Endothelial cell (in vitro differentiated cells): ENCODE measurements around the gene RPUSD2. TPM values are rescaled to one million over a fixed set of nuclear protein-coding genes. Genes with fewer than 3 reads are reported as not detected.

Experiments
- DNase-seq: peaks from one replicate; pipeline ENCODE4 v3.0.0; 2021; ENCODE audit warnings: low spot score
- H3K27ac Mint-ChIP-seq: one replicate; pipeline ENCODE4 v1.8.0; 2021; ENCODE audit warnings: mixed read lengths, inconsistent platforms; ENCODE audit not compliant: unreplicated experiment
- H3K27me3 Mint-ChIP-seq: one replicate; pipeline ENCODE4 v1.8.0; 2021; ENCODE audit warnings: mild to moderate bottlenecking, moderate library complexity, mixed read lengths, inconsistent platforms; ENCODE audit not compliant: unreplicated experiment
- H3K36me3 Mint-ChIP-seq: one replicate; pipeline ENCODE4 v1.8.0; 2021; ENCODE audit warnings: mild to moderate bottlenecking, low read depth, mixed read lengths, inconsistent platforms; ENCODE audit not compliant: unreplicated experiment
- H3K4me1 Mint-ChIP-seq: one replicate; pipeline ENCODE4 v1.8.0; 2021; ENCODE audit warnings: mild to moderate bottlenecking, mixed read lengths, inconsistent platforms; ENCODE audit not compliant: unreplicated experiment
- H3K4me3 Mint-ChIP-seq: one replicate; pipeline ENCODE4 v1.8.0; 2021; ENCODE audit warnings: mild to moderate bottlenecking, mixed read lengths, inconsistent platforms; ENCODE audit not compliant: unreplicated experiment
- H3K9me3 Mint-ChIP-seq: one replicate; pipeline ENCODE4 v1.8.0; 2021; ENCODE audit warnings: mixed read lengths, inconsistent platforms; ENCODE audit not compliant: unreplicated experiment
- CTCF ChIP-seq: fragments of 200-600 bp; sonication (generic); IDR thresholded peaks from one replicate; pipeline ENCODE4 v1.5.0; 2021; ENCODE audit warnings: antibody characterized with exemption; ENCODE audit not compliant: unreplicated experiment
- total RNA-seq: library from RNA; stranded (reverse); fragmentation: NEBNext Ultra II Directional; extraction: Animal tissue kit (Norgen Biotek cat#: 25700); gene quantifications from one replicate; pipeline ENCODE4 v1.2.1, GENCODE V29; 2021; ENCODE audit not compliant: unreplicated experiment

Gene RPUSD2
- total RNA-seq, 1 donor from 2014 or later: 11.5 TPM

GRCh38 chr15:40533763-40534364 lies 35.2 kb upstream of the RPUSD2 start:
- Mint-ChIP-seq H3K9me3 (no peaks in the 10 kb centered on the region), H3K27me3 (peaks cover 1% of the 10 kb centered on the region), H3K4me1 (no peaks in the 10 kb centered on the region), H3K4me3 (no peak overlapping the region), H3K36me3 (peaks cover 6% of the 10 kb centered on the region), H3K27ac (no peak overlapping the region)
- DNase-seq: no peak
- TF ChIP-seq CTCF: no peak

- Mint-ChIP-seq H3K9me3 (no peaks in the 10 kb centered on the region), H3K27ac (no peak overlapping the region), H3K4me1 (no peaks in the 10 kb centered on the region), H3K4me3 (no peak overlapping the region), H3K27me3 (peaks cover 6% of the 10 kb centered on the region), H3K36me3 (peaks cover 9% of the 10 kb centered on the region)
- DNase-seq: no peak
- no peak for TF ChIP-seq CTCF
Measured at GRCh38 chr15:40534371-40534770, 34.7 kb upstream of the RPUSD2 start.

DNA sequence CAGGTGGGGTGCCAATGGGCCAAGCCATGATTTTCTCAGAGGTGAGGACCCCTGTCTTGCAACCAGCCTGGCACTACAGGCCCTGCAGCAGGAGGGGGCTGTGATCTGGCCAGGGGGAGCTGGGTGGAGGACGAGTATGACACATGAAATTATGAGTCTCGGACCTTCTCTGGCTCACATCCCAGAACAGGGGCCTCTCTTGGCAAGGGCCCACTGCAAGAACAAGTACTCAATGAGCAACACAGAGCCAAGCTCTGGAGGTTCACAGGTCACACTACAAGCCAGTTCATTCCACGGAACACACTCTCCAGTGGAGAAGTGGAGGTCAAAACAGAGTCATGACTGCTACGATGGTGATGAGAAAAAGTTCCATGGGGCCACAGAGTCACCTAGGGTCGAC lies 32.6 kb upstream of the RPUSD2 start:
- peak overlapping the region; percentile 13 for H3K27ac Mint-ChIP-seq
- no peaks in the 10 kb centered on the region for H3K9me3 Mint-ChIP-seq
- DNase-seq: no peak
- H3K4me3 Mint-ChIP-seq: peak overlapping the region; percentile 38
- H3K4me1 Mint-ChIP-seq: no peaks in the 10 kb centered on the region
- H3K27me3 Mint-ChIP-seq: peaks cover 7% of the 10 kb centered on the region
- peaks cover 14% of the 10 kb centered on the region for H3K36me3 Mint-ChIP-seq
- no peak for TF ChIP-seq CTCF

GRCh38 chr15:40538976-40539375 lies 30.1 kb upstream of the RPUSD2 start:
- no peak for DNase-seq
- no peaks in the 10 kb centered on the region for H3K4me1 Mint-ChIP-seq
- H3K9me3 Mint-ChIP-seq: no peaks in the 10 kb centered on the region
- H3K36me3 Mint-ChIP-seq: peaks cover 14% of the 10 kb centered on the region
- no peak overlapping the region for H3K4me3 Mint-ChIP-seq
- no peak for TF ChIP-seq CTCF
- H3K27me3 Mint-ChIP-seq: peaks cover 7% of the 10 kb centered on the region
- H3K27ac Mint-ChIP-seq: no peak overlapping the region

GRCh38 chr15:40543082-40543481 lies 26.0 kb upstream of the RPUSD2 start:
- DNase-seq: no peak
- TF ChIP-seq CTCF: no peak
- Mint-ChIP-seq H3K27ac (no peak overlapping the region), H3K4me1 (no peaks in the 10 kb centered on the region), H3K27me3 (peaks cover 6% of the 10 kb centered on the region), H3K9me3 (no peaks in the 10 kb centered on the region), H3K4me3 (no peak overlapping the region), H3K36me3 (peaks cover 8% of the 10 kb centered on the region)
